Gastrocnemius medialis (tissue), 4 donors: ENCODE data around the gene ALOX5.

ENCODE experiments used
- POLR2A ChIP-seq, 2 donors: fragments of 450-650 bp; IDR thresholded peaks; one replicate each; pipeline ENCODE4 v1.6.1; 2017; ENCODE audit warnings: antibody characterized with exemption in 2 of 2, mild to moderate bottlenecking in 2 of 2, moderate library complexity in 2 of 2
- TF ChIP-seq, protein P1 (sequence below), 5 experiments: fragments of 450-650 bp in 3 of 5; fragments of 200-600 bp in 2 of 5; sonication (generic) in 2 of 5; IDR thresholded peaks in 4 of 5; conservative IDR thresholded peaks in 1 of 5; 1 replicate in 4 of 5; 2 replicates in 1 of 5; pipeline ENCODE4 v1.5.1; 2016 to 2019; ENCODE audit warnings: antibody characterized with exemption in 5 of 5, mild to moderate bottlenecking in 3 of 5, moderate library complexity in 3 of 5

DNA sequence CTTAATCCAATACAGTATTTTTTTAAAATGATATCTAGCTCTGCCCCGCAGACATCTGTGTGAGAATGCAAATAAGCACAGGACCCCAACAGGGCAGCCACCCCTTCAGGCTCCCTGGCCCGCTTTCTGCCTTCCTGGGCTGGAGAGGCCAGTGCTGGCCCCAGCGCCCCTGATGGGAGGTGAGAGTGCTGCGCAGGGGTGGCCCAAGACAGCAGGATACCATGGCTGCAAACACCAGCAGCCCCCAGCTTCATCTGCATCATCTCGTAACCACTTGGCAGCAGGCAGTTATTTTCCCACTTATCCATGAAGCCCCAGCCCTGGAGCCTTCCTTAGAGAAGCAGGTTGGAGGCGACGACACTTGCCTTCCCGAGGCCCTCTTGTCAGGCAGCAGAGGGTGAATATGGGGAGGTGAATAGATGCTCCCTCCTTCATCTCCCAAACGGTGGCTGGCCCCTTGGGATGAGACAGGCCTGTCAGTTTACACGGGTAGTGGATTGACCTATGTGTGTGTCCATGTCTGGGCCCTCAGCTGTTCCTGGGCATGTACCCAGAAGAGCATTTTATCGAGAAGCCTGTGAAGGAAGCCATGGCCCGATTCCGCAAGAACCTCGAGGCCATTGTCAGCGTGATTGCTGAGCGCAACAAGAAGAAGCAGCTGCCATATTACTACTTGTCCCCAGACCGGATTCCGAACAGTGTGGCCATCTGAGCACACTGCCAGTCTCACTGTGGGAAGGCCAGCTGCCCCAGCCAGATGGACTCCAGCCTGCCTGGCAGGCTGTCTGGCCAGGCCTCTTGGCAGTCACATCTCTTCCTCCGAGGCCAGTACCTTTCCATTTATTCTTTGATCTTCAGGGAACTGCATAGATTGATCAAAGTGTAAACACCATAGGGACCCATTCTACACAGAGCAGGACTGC lies 71.2 kb downstream of the ALOX5 start:
- TF ChIP-seq, protein P1, sequence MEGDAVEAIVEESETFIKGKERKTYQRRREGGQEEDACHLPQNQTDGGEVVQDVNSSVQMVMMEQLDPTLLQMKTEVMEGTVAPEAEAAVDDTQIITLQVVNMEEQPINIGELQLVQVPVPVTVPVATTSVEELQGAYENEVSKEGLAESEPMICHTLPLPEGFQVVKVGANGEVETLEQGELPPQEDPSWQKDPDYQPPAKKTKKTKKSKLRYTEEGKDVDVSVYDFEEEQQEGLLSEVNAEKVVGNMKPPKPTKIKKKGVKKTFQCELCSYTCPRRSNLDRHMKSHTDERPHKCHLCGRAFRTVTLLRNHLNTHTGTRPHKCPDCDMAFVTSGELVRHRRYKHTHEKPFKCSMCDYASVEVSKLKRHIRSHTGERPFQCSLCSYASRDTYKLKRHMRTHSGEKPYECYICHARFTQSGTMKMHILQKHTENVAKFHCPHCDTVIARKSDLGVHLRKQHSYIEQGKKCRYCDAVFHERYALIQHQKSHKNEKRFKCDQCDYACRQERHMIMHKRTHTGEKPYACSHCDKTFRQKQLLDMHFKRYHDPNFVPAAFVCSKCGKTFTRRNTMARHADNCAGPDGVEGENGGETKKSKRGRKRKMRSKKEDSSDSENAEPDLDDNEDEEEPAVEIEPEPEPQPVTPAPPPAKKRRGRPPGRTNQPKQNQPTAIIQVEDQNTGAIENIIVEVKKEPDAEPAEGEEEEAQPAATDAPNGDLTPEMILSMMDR (IDR thresholded peaks at IDR 0.05 in 4 of 5, conservative IDR thresholded peaks at IDR 0.05 in 1 of 5): no peak
- no peak for TF ChIP-seq POLR2A (IDR thresholded peaks at IDR 0.05)
